H1 (cell line): Measurements from ENCODE around the gene NOP9.
A peak's percentile ranks its signal among the peaks of the same experiment; 100 is the strongest.

Experiments used
- ATF2 ChIP-seq: IDR thresholded peaks from 2 replicates; pipeline ENCODE4 v1.6.1; 2012; ENCODE audit warnings: low read length, inconsistent platforms
- CHD2 ChIP-seq: IDR thresholded peaks from 2 replicates; pipeline ENCODE4 v1.6.1; 2012; ENCODE audit warnings: low read length, improper control_type of control experiment
- CTCF ChIP-seq, 3 experiments: IDR thresholded peaks; 1 replicate in 2 of 3; 2 replicates in 1 of 3; pipeline versions ENCODE4 v1.5.1 to v1.6.1; 2011; ENCODE audit warnings: low read length in 3 of 3, mild to moderate bottlenecking in 3 of 3, inconsistent platforms in 2 of 3, low read depth in 1 of 3, moderate library complexity in 1 of 3; ENCODE audit not compliant: insufficient read depth in 1 of 3; ENCODE audit errors: control extremely low read depth in 1 of 3
- JUN ChIP-seq: IDR thresholded peaks from 2 replicates; pipeline ENCODE4 v1.6.1; 2011; ENCODE audit warnings: low read depth, mild to moderate bottlenecking, improper control_type of control experiment, low read length
- MAFK ChIP-seq: IDR thresholded peaks from 2 replicates; pipeline ENCODE4 v1.6.1; 2012; ENCODE audit warnings: low read depth, mild to moderate bottlenecking, improper control_type of control experiment, low read length
- POLR2A ChIP-seq, 2 experiments: IDR thresholded peaks; 1 replicate in 1 of 2; 2 replicates in 1 of 2; pipeline ENCODE4 v1.6.1; 2011; ENCODE audit warnings: low read depth in 2 of 2, low read length in 2 of 2, mild to moderate bottlenecking in 2 of 2; ENCODE audit errors: control extremely low read depth in 1 of 2
- POLR2AphosphoS5 ChIP-seq: IDR thresholded peaks from 2 replicates; pipeline ENCODE4 v1.6.1; 2011; ENCODE audit warnings: low read depth, low read length
- RAD21 ChIP-seq, 2 experiments: IDR thresholded peaks in 1 of 2; conservative IDR thresholded peaks in 1 of 2; 2 replicates each; pipeline ENCODE4 v1.6.1; 2011; ENCODE audit warnings: low read depth in 2 of 2, low read length in 2 of 2, improper control_type of control experiment in 1 of 2, inconsistent platforms in 1 of 2, mild to moderate bottlenecking in 1 of 2, moderate library complexity in 1 of 2
- RNF2 ChIP-seq: fragments of 200-900, 300-1000 bp; sonication (generic); IDR thresholded peaks from 2 replicates; pipeline ENCODE4 v1.7.1; 2016; ENCODE audit warnings: borderline replicate concordance, low read depth, mild to moderate bottlenecking, antibody characterized with exemption, low read length; ENCODE audit not compliant: poor library complexity, severe bottlenecking; ENCODE audit errors: missing control alignments
- SIN3A ChIP-seq, 2 experiments: IDR thresholded peaks in 1 of 2; conservative IDR thresholded peaks in 1 of 2; 2 replicates each; pipeline ENCODE4 v1.6.1; 2011 to 2012; ENCODE audit warnings: low read length in 2 of 2, improper control_type of control experiment in 1 of 2, low read depth in 1 of 2, mild to moderate bottlenecking in 1 of 2
- SP1 ChIP-seq: IDR thresholded peaks from 2 replicates; pipeline ENCODE4 v1.6.1; 2011; ENCODE audit warnings: low read depth, low read length
- SRF ChIP-seq: IDR thresholded peaks from 2 replicates; pipeline ENCODE4 v1.6.1; 2011; ENCODE audit warnings: mild to moderate bottlenecking, low read depth, low read length, moderate library complexity
- TAF1 ChIP-seq: IDR thresholded peaks from 2 replicates; pipeline ENCODE4 v1.6.1; 2011; ENCODE audit warnings: mild to moderate bottlenecking, low read depth, low read length
- YY1 ChIP-seq: IDR thresholded peaks from 2 replicates; pipeline ENCODE4 v1.6.1; 2011; ENCODE audit warnings: low read depth, mild to moderate bottlenecking, low read length

- peak in 1 of 3 experiments; percentile 13; a peak in 1 of 4 replicates for TF ChIP-seq CTCF (IDR thresholded peaks at IDR 0.05; ENCODE audit: control extremely low read depth in 1 of 3, insufficient read depth in 1 of 3, low read depth in 1 of 3, low read length in 3 of 3)
- TF ChIP-seq ATF2 = no peak
- no peak for TF ChIP-seq SRF
- TF ChIP-seq POLR2A (IDR thresholded peaks at IDR 0.05; ENCODE audit: control extremely low read depth in 1 of 2, low read depth in 2 of 2, low read length in 2 of 2) = no peak
- no peak for TF ChIP-seq JUN
- TF ChIP-seq CHD2 = no peak
- no peak for TF ChIP-seq YY1
- no peak for TF ChIP-seq POLR2AphosphoS5
- no peak for TF ChIP-seq SP1
- no peak for TF ChIP-seq RAD21 (IDR thresholded peaks at IDR 0.05 in 1 of 2, conservative IDR thresholded peaks at IDR 0.05 in 1 of 2; ENCODE audit: low read depth in 2 of 2, low read length in 2 of 2)
- no peak for TF ChIP-seq SIN3A (conservative IDR thresholded peaks at IDR 0.05 in 1 of 2, IDR thresholded peaks at IDR 0.05 in 1 of 2; ENCODE audit: low read depth in 1 of 2, low read length in 2 of 2)
- no peak for TF ChIP-seq MAFK
- TF ChIP-seq RNF2 = no peak
- TF ChIP-seq TAF1 = no peak
Observed at GRCh38 chr14:24251880-24252288, 47.8 kb upstream of the NOP9 start.
